Small intestine (tissue), 16 donors: ENCODE data around the gene CCDC34. TPM values are rescaled to one million over a fixed set of nuclear protein-coding genes. Genes with fewer than 3 reads are reported as not detected.

Experiments used
- DNase-seq, 2 donors: peaks; one replicate each; pipeline versions ENCODE4 v3.0.0 to v3.0.0-alpha.2; 2013
- FAIRE-seq: peaks from 2 replicates; lab custom pipeline; 2012; peaks lifted over from hg19 to GRCh38; lab: Jason Lieb, UNC
- H3K27ac ChIP-seq, 3 donors: one replicate each; pipeline ENCODE4 v1.5.1; 2013; ENCODE audit warnings: low read length in 2 of 3, mild to moderate bottlenecking in 2 of 3, control low read depth in 1 of 3, inconsistent platforms in 1 of 3, low read depth in 1 of 3, moderate library complexity in 1 of 3
- H3K27me3 ChIP-seq, 3 donors: one replicate each; pipeline ENCODE4 v1.6.1; 2013; ENCODE audit warnings: low read length in 3 of 3, inconsistent platforms in 1 of 3; ENCODE audit not compliant: control insufficient read depth in 3 of 3, insufficient read depth in 3 of 3
- H3K36me3 ChIP-seq, 3 donors: one replicate each; pipeline ENCODE4 v1.6.1; 2013; ENCODE audit warnings: low read length in 3 of 3, inconsistent platforms in 1 of 3, low read depth in 1 of 3, mild to moderate bottlenecking in 1 of 3, moderate library complexity in 1 of 3; ENCODE audit not compliant: control insufficient read depth in 3 of 3, insufficient read depth in 2 of 3
- H3K4me1 ChIP-seq, 3 donors: one replicate each; pipeline ENCODE4 v1.6.1; 2013; ENCODE audit warnings: low read length in 2 of 3, inconsistent platforms in 1 of 3, low read depth in 1 of 3, mild to moderate bottlenecking in 1 of 3, moderate library complexity in 1 of 3; ENCODE audit not compliant: control insufficient read depth in 3 of 3, insufficient read depth in 2 of 3
- H3K4me3 ChIP-seq, 3 donors: one replicate each; pipeline ENCODE4 v1.5.1; 2013; ENCODE audit warnings: low read length in 3 of 3, control low read depth in 1 of 3, inconsistent platforms in 1 of 3, low read depth in 1 of 3, mild to moderate bottlenecking in 1 of 3, moderate library complexity in 1 of 3
- H3K9me3 ChIP-seq, 2 donors: one replicate each; pipeline ENCODE4 v1.6.1; 2013; ENCODE audit warnings: low read depth in 1 of 2, low read length in 1 of 2; ENCODE audit not compliant: control insufficient read depth in 2 of 2, insufficient read depth in 1 of 2
- WGBS, 3 donors: extraction: QIAGEN DNeasy Blood & Tissue Kit; methylation state at CpG; one replicate each; pipeline ENCODE4 v1.1.7; 2013; 5-methylcytosine and 5-hydroxymethylcytosine counted together
- long read RNA-seq, 10 donors: transcript quantifications; one replicate each; lab custom pipeline, GENCODE V29; 2026
- polyA plus RNA-seq, 4 donors: library from polyadenylated mRNA; stranded (reverse) in 3 of 4; unstranded in 1 of 4; fragments of 200-250 nt in 3 of 4; fragments of 120-200 nt in 1 of 4; gene quantifications; one replicate each; pipeline versions ENCODE4 v1.2.1 to v1.2.3, GENCODE V29; 2013
- donor health status: healthy with polysubstance abuse.
- donor health status: control.
- donor health status: control.
- donor health status: Bipolar disorder and iron deficiency.
- donor health status: healthy.

The CCDC34 gene, protein sequence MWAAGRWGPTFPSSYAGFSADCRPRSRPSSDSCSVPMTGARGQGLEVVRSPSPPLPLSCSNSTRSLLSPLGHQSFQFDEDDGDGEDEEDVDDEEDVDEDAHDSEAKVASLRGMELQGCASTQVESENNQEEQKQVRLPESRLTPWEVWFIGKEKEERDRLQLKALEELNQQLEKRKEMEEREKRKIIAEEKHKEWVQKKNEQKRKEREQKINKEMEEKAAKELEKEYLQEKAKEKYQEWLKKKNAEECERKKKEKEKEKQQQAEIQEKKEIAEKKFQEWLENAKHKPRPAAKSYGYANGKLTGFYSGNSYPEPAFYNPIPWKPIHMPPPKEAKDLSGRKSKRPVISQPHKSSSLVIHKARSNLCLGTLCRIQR
- polyA plus RNA-seq, result 10 to 100 TPM in 2 of 4 donors, 1 to 10 TPM in 2; 6.2 to 32.6 (median 11.9) TPM
- long read RNA-seq, donor 1, transcript CCDC34-201 (3 exons, 2,109 nt), result major isoform, 30 of 80 reads
- long read RNA-seq, donor 1, transcript CCDC34-202 (6 exons, 2,103 nt), result minor isoform, 7 of 80 reads
- long read RNA-seq, donor 1, partial matches to known transcripts, result 43 of 80 reads
- long read RNA-seq, donor 1, other reads (novel, unspliced or antisense), result 0 of 80 reads
- long read RNA-seq, donor 2, transcript CCDC34-201 (3 exons, 2,109 nt), result major isoform, 10 of 10 reads
- long read RNA-seq, donor 2, partial matches to known transcripts, result 0 of 10 reads
- long read RNA-seq, donor 2, other reads (novel, unspliced or antisense), result 0 of 10 reads
- long read RNA-seq, donor 3, transcript CCDC34-202 (6 exons, 2,103 nt), result minor isoform, 6 of 35 reads
- long read RNA-seq, donor 3, transcript CCDC34-201 (3 exons, 2,109 nt), result major isoform, 20 of 35 reads
- long read RNA-seq, donor 3, partial matches to known transcripts, result 9 of 35 reads
- long read RNA-seq, donor 3, other reads (novel, unspliced or antisense), result 0 of 35 reads
- long read RNA-seq, donor 4, partial matches to known transcripts, result 0 of 1 reads
- long read RNA-seq, donor 4, other reads (novel, unspliced or antisense), result 0 of 1 reads
- long read RNA-seq, donor 5, transcript CCDC34-201 (3 exons, 2,109 nt), result major isoform, 7 of 7 reads
- long read RNA-seq, donor 5, partial matches to known transcripts, result 0 of 7 reads
- long read RNA-seq, donor 5, other reads (novel, unspliced or antisense), result 0 of 7 reads
- long read RNA-seq, donor 6, transcript CCDC34-201 (3 exons, 2,109 nt), result major isoform, 12 of 28 reads
- long read RNA-seq, donor 6, partial matches to known transcripts, result 14 of 28 reads
- long read RNA-seq, donor 6, other reads (novel, unspliced or antisense), result 0 of 28 reads
- long read RNA-seq, donor 7, result 0 reads
- long read RNA-seq, donor 8, partial matches to known transcripts, result 0 of 1 reads
- long read RNA-seq, donor 8, other reads (novel, unspliced or antisense), result 0 of 1 reads
- long read RNA-seq, donor 9, partial matches to known transcripts, result 0 of 6 reads
- long read RNA-seq, donor 9, other reads (novel, unspliced or antisense), result 0 of 6 reads
- long read RNA-seq, donor 10, transcript CCDC34-201 (3 exons, 2,109 nt), result major isoform, 15 of 24 reads
- long read RNA-seq, donor 10, partial matches to known transcripts, result 7 of 24 reads
- long read RNA-seq, donor 10, other reads (novel, unspliced or antisense), result 0 of 24 reads

DNA sequence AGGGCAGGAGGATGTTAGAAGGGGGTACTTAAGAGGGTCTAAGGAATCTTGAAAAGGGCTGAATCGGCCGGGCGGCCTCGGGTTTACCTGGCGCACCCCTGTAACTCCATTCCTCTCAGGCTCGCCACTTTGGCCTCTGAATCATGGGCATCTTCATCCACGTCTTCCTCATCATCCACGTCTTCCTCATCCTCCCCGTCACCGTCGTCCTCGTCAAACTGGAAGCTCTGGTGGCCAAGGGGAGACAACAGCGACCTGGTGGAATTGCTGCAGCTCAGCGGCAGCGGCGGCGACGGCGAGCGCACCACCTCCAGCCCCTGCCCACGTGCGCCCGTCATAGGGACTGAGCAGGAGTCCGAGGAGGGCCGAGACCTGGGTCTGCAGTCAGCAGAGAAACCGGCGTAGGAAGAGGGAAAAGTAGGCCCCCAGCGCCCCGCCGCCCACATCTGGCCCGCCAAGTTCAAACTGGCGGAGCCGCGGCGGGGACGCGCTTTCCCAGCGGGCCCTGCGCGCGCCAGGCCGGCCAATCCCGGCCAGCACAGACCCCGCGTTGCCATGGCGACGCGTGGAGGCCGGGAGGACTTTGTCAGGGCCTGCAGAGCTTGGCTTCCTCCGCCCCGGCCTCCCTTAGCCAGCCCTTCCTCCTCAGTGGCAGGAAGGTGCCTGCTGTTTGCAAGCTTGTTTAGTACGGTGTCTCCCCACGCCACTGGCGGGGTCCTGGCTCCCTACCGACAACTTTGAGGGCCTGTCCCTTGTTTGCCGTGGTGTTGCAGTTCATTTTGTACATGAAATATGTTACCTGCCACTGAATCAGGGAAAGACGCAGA lies at the start of gene CCDC34:
Gene CCDC34, minus strand, starts transcription at position 467 of the 827 bp plus-strand sequence. Its CDS starts 21 bp downstream, at position 446.
- Histone ChIP-seq H3K4me1 (peaks cover 0 to 18% (median 4%) of the 10 kb centered on the region in 3 donors), H3K9me3 (no peaks in the 10 kb centered on the region), H3K27me3 (no peaks in the 10 kb centered on the region), H3K27ac (peak within 1 kb of the TSS; percentile 59 to 85 (median 71)), H3K4me3 (peak within 1 kb of the TSS; percentile 78 to 84 (median 82)), H3K36me3 (peaks cover 0 to 4% (median 0%) of the 10 kb centered on the region in 3 donors)
- FAIRE-seq (no peak), DNase-seq (peak; percentile 97 to 98)
- WGBS, 3 donors, result 0 to 1% (median 1%) methylated on average over 54 to 57 of the region's 57 CpGs

DNA sequence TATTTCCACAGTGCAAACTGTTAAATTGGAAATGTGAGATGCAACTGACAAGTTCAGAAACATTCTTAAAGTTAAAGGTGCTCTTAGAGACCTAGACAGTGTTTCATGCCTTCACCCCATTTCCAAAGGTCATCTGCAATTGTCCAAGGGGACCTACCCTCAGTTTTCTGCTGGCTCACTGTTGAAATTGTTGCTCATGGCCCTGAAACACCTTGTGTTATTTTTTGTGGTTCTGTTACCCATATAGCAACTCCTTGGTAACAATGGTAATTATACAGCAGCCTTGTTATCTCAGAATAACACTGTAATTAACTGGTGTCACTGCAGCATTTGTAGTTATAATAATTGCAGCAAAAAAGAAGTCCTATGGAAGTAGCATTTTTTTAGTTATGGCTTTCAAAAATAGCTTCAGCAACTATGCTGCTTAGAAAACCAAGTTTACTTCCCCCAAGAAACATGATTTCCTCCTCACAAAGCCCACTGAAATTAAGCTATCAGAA lies 49.2 kb upstream of the CCDC34 start:
- no peak overlapping the region for H3K27ac ChIP-seq
- H3K9me3 ChIP-seq, result no peaks in the 10 kb centered on the region
- no peak overlapping the region for H3K4me3 ChIP-seq
- no peak for DNase-seq
- H3K27me3 ChIP-seq, result no peaks in the 10 kb centered on the region
- no peak for FAIRE-seq
- H3K36me3 ChIP-seq, result no peaks in the 10 kb centered on the region
- H3K4me1 ChIP-seq, result peaks cover 0 to 5% (median 0%) of the 10 kb centered on the region in 3 donors

DNA sequence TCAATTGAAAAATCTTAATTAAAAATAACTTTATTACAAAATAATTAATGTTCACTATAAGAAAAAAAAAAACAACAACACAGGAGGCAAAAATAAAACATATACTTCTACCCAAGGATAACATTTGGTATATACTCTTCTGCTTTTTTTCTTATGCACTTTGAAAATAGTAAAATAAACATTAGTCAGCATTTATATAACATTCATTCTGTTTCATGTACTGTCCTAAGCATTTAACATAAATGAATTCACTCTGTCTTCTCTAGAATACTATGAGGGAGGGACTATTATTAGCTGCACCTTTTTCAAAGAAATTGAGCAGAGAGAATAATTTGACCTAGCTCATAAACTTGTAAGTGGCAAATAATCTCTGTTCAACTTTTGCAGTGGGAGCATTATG lies 48.3 kb upstream of the CCDC34 start:
- H3K27me3 ChIP-seq, result no peaks in the 10 kb centered on the region
- H3K4me1 ChIP-seq, result peaks cover 0 to 4% (median 0%) of the 10 kb centered on the region in 3 donors
- no peaks in the 10 kb centered on the region for H3K9me3 ChIP-seq
- no peaks in the 10 kb centered on the region for H3K36me3 ChIP-seq
- no peak overlapping the region for H3K4me3 ChIP-seq
- no peak for DNase-seq
- no peak for FAIRE-seq
- H3K27ac ChIP-seq, result no peak overlapping the region

DNA sequence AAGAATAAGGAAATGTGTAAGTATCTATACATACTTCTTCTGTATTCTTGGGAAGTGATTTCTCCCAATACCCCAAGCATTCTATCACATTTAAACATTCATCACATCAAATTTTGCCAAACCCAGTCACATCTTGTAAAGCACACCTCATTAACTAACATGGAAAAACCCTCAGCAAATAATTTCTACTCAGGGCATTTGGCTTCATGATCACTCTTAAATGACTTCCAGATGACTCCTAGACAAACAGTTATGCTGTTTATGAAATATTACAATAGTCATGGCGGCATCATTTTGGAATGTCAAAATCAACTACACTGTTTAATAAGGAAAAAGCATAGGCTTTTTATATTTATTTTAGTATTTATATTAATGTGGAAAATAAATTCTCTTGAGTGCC lies 47.3 kb upstream of the CCDC34 start:
- no peak overlapping the region for H3K4me3 ChIP-seq
- WGBS, 3 donors, result 91 to 95% (median 94%) methylated on average over 1 of the region's 1 CpG
- no peak for FAIRE-seq

DNA sequence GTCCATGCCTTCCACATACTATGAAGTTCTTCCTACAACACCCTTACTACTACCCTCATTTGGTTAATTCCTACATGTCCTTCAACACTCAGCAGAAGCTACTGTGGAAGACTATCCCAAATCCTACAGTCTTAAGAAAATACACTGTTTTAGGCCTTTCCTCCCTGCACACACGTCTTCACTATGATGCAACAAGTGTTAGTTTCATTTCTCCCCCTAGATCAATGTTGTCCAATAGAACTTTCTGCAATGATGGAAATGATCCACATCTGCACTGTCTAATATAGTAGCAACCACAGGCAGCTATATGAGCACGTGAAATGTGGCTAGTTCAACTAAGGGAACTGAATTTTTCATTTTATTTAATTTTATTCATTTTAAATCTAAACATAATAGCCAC lies 46.7 kb upstream of the CCDC34 start:
- no peak for FAIRE-seq
- H3K4me1 ChIP-seq, result no peaks in the 10 kb centered on the region

More for the DNA sequence above, 47.3 kb upstream of the CCDC34 start:
- no peak for DNase-seq
- Histone ChIP-seq H3K4me1 (no peaks in the 10 kb centered on the region), H3K36me3 (no peaks in the 10 kb centered on the region), H3K9me3 (no peaks in the 10 kb centered on the region), H3K27me3 (no peaks in the 10 kb centered on the region), H3K27ac (no peak overlapping the region)

DNA sequence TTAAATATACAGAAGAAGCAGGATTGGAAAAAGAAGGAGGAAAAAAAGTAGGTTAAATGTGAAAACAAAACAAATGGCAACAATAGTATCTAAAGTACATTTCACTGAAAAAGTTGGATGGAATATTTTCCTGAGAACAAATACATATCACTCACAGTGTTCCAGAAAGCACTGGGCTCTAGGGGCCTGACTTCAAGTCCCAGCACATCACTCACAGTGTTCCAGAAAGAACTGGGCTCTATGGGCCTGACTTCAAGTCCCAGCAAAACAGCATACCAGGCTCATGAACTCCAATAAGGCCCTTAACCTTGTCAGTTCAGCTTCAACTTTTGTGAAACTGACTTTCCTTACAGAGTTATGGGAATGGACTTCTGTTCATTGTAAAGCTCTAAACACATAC lies 46.0 kb upstream of the CCDC34 start:
- FAIRE-seq, result no peak
- Histone ChIP-seq H3K9me3 (no peaks in the 10 kb centered on the region), H3K27ac (no peak overlapping the region), H3K36me3 (no peaks in the 10 kb centered on the region), H3K4me1 (no peaks in the 10 kb centered on the region), H3K4me3 (no peak overlapping the region), H3K27me3 (no peaks in the 10 kb centered on the region)
- DNase-seq, result no peak

More for the DNA sequence above, 46.7 kb upstream of the CCDC34 start:
- Histone ChIP-seq H3K27ac (no peak overlapping the region), H3K36me3 (no peaks in the 10 kb centered on the region), H3K27me3 (no peaks in the 10 kb centered on the region), H3K4me3 (no peak overlapping the region), H3K9me3 (no peaks in the 10 kb centered on the region)
- WGBS, 3 donors, result 79 to 87% (median 81%) methylated on average over 2 of the region's 2 CpGs
- DNase-seq, result no peak

DNA sequence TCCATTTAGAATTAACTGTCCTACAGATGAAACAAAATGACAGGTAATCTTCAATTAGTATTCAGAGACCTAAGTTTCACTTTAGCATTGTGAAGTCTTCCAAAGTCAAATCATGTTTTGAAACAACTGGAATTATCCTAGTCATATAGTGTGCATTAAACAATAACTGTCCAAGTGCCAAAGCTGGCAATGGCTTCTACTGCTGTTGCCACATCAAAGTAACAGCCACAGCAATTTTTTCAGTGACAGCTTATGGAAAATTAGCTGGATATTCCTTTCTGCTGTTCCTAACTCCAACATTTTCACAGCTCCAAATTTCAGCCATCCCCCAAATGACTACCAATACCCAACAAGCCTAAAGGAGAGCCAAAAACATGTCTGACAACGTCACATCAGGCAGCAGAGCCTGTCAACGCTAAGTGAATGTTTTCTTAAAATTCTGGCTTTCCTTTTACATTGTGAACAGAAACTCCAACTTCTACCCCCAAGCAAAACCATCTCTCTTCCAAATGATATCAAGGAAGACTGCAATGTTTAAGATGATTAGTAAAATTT lies 45.3 kb upstream of the CCDC34 start:
- no peak overlapping the region for H3K27ac ChIP-seq
- no peak for FAIRE-seq
- no peak overlapping the region for H3K4me3 ChIP-seq

More for the DNA sequence above, 45.3 kb upstream of the CCDC34 start:
- Histone ChIP-seq H3K9me3 (no peaks in the 10 kb centered on the region), H3K36me3 (no peaks in the 10 kb centered on the region), H3K27me3 (no peaks in the 10 kb centered on the region), H3K4me1 (no peaks in the 10 kb centered on the region)
- 83 to 95% (median 90%) methylated on average over 2 of the region's 2 CpGs for WGBS, 3 donors
- DNase-seq, result no peak
